IMR-90 (cell line): ENCODE measurements around the gene ZNF423. TPM values are rescaled to one million over a fixed set of nuclear protein-coding genes. Genes with fewer than 3 reads are reported as not detected.

ENCODE experiments used
- ATAC-seq: fragments of 200-7000 bp; cut with Tn5 transposase; 2 replicates; pipeline ENCODE4 v1.9.1; 2020; ENCODE audit warnings: low read depth, mild to moderate bottlenecking, moderate library complexity
- BruUV-seq: library from RNA; stranded (reverse); fragments of 400-500 nt; replicated peaks from 2 replicates; lab custom pipeline; 2021; lab: Mats Ljungman, UMichigan
- CTCF ChIA-PET: fragments of 300-600 bp; formaldehyde crosslinking; extraction: SDS; loops from one replicate; lab custom pipeline; 2021; ENCODE audit warnings: antibody characterized with exemption; lab: Yijun Ruan, JAX
- POLR2A ChIA-PET: fragments of 300-600 bp; sonication (Branson Sonifier 250); formaldehyde crosslinking; loops from one replicate; lab custom pipeline; 2022; ENCODE audit warnings: antibody characterized with exemption; ENCODE audit not compliant: unreplicated experiment; lab: Charles Lee
- DNase-seq: peaks from one replicate; pipeline ENCODE4 v3.0.0; 2013
- H2AFZ ChIP-seq: replicated peaks from 2 replicates; pipeline ENCODE3; 2013; ENCODE audit warnings: low read length, mild to moderate bottlenecking; ENCODE audit not compliant: poor library complexity
- H2AK5ac ChIP-seq: 2 replicates; pipeline ENCODE4 v1.6.1; 2013; ENCODE audit warnings: low read depth, low read length, inconsistent platforms
- H2AK9ac ChIP-seq: replicated peaks from 2 replicates; pipeline ENCODE3; 2013; ENCODE audit warnings: mild to moderate bottlenecking, low read depth, low read length, moderate library complexity; ENCODE audit not compliant: poor library complexity
- H2BK120ac ChIP-seq: 2 replicates; pipeline ENCODE4 v1.6.1; 2013; ENCODE audit warnings: low read depth, low read length, inconsistent platforms
- H2BK15ac ChIP-seq: 3 replicates; pipeline ENCODE4 v1.6.1; 2013; ENCODE audit warnings: low read depth, low read length, inconsistent platforms
- H2BK20ac ChIP-seq: 2 replicates; pipeline ENCODE4 v1.6.1; 2013; ENCODE audit warnings: low read depth, mild to moderate bottlenecking, inconsistent platforms, low read length, moderate library complexity
- H2BK5ac ChIP-seq: 2 replicates; pipeline ENCODE4 v1.6.1; 2013; ENCODE audit warnings: mild to moderate bottlenecking, low read depth, low read length, inconsistent platforms; ENCODE audit not compliant: poor library complexity, severe bottlenecking
- H3K14ac ChIP-seq: replicated peaks from 2 replicates; pipeline ENCODE4 v1.6.1; 2013; ENCODE audit warnings: low read depth, low read length, inconsistent platforms
- H3K18ac ChIP-seq: 2 replicates; pipeline ENCODE4 v1.6.1; 2013; ENCODE audit warnings: low read depth, low read length, control low read depth
- H3K23ac ChIP-seq: 2 replicates; pipeline ENCODE4 v1.6.1; 2013; ENCODE audit warnings: low read depth, low read length, inconsistent platforms
- H3K27ac ChIP-seq: 2 replicates; pipeline ENCODE4 v1.5.1; 2013; ENCODE audit warnings: mild to moderate bottlenecking, control low read depth, low read length; ENCODE audit not compliant: insufficient read depth
- H3K27me3 ChIP-seq: 2 replicates; pipeline ENCODE4 v1.6.1; 2013; ENCODE audit warnings: low read length; ENCODE audit not compliant: control insufficient read depth, insufficient read depth
- H3K36me3 ChIP-seq: 2 replicates; pipeline ENCODE4 v1.6.1; 2013; ENCODE audit warnings: low read length, mixed read lengths; ENCODE audit not compliant: control insufficient read depth, insufficient read depth
- H3K4ac ChIP-seq: 2 replicates; pipeline ENCODE4 v1.6.1; 2013; ENCODE audit warnings: low read depth, low read length, inconsistent platforms
- H3K4me1 ChIP-seq: 2 replicates; pipeline ENCODE4 v1.6.1; 2013; ENCODE audit warnings: low read length, mixed read lengths; ENCODE audit not compliant: control insufficient read depth, insufficient read depth
- H3K4me2 ChIP-seq: 2 replicates; pipeline ENCODE4 v1.6.1; 2013; ENCODE audit warnings: low read depth, mild to moderate bottlenecking, control low read depth, low read length, moderate library complexity
- H3K4me3 ChIP-seq: 2 replicates; pipeline ENCODE4 v1.5.1; 2013; ENCODE audit warnings: low read depth, mild to moderate bottlenecking, control low read depth, low read length, moderate library complexity; ENCODE audit not compliant: insufficient read depth
- H3K56ac ChIP-seq: 2 replicates; pipeline ENCODE4 v1.6.1; 2013; ENCODE audit warnings: low read length, inconsistent platforms; ENCODE audit not compliant: insufficient read depth; ENCODE audit errors: extremely low read depth
- H3K79me1 ChIP-seq, 2 experiments: 2 replicates each; pipeline ENCODE4 v1.6.1; 2013; ENCODE audit warnings: low read length in 2 of 2, inconsistent platforms in 1 of 2, low read depth in 1 of 2
- H3K9ac ChIP-seq: 2 replicates; pipeline ENCODE4 v1.6.1; 2013; ENCODE audit warnings: low read depth, low read length, control low read depth
- H3K9me1 ChIP-seq: 2 replicates; pipeline ENCODE4 v1.6.1; 2013; ENCODE audit warnings: low read length, inconsistent platforms; ENCODE audit not compliant: insufficient read depth
- H3K9me3 ChIP-seq: 2 replicates; pipeline ENCODE4 v1.6.1; 2013; ENCODE audit warnings: low read length; ENCODE audit not compliant: control insufficient read depth, insufficient read depth
- H4K20me1 ChIP-seq: 2 replicates; pipeline ENCODE4 v1.6.1; 2013; ENCODE audit warnings: low read length, inconsistent platforms; ENCODE audit not compliant: insufficient read depth
- H4K5ac ChIP-seq: 2 replicates; pipeline ENCODE4 v1.6.1; 2013; ENCODE audit warnings: mild to moderate bottlenecking, low read depth, low read length, control low read depth
- H4K8ac ChIP-seq, 2 experiments: 2 replicates each; pipeline ENCODE4 v1.6.1; 2013; ENCODE audit warnings: low read depth in 2 of 2, low read length in 2 of 2, control low read depth in 1 of 2, inconsistent platforms in 1 of 2
- H4K91ac ChIP-seq: 2 replicates; pipeline ENCODE4 v1.6.1; 2013; ENCODE audit warnings: low read depth, low read length, inconsistent platforms; ENCODE audit not compliant: insufficient read depth
- BHLHE40 ChIP-seq: fragments of 150-350 bp; IDR thresholded peaks from 2 replicates; pipeline ENCODE4 v1.6.1; 2016; ENCODE audit warnings: mild to moderate bottlenecking, low read depth, low read length
- NFE2L2 ChIP-seq: fragments of 150-350 bp; IDR thresholded peaks from 2 replicates; pipeline ENCODE4 v1.6.1; 2016; ENCODE audit warnings: low read depth, mild to moderate bottlenecking, low read length
- RAD21 ChIP-seq: IDR thresholded peaks from 2 replicates; pipeline ENCODE4 v1.6.1; 2012; ENCODE audit warnings: low read length, improper control_type of control experiment
- WGBS, 2 experiments: methylation state at CpG; one replicate each; pipeline versions ENCODE4 v1.1.5 to v1.1.7; 2013; ENCODE audit warnings: missing lambda C conversion rate in 2 of 2; ENCODE audit not compliant: insufficient read length in 1 of 2; ENCODE audit errors: extremely low coverage in 2 of 2; 5-methylcytosine and 5-hydroxymethylcytosine counted together
- dilution Hi-C: fragments of 300-500 bp; cut with HindIII; formaldehyde crosslinking; loops from one replicate; pipeline ENCODE4 v1.14.3; 2018; ENCODE audit warnings: low sequenced_read_pairs; ENCODE audit not compliant: unreplicated experiment
- in situ Hi-C: fragments of 300-500 bp; cut with MboI; formaldehyde crosslinking; loops from 3 replicates; pipeline ENCODE4 v1.14.3; 2019; ENCODE audit warnings: low sequenced_read_pairs, inconsistent platforms, mixed read lengths
- intact Hi-C: fragments of 100-400 bp; cut with micrococcal nuclease; formaldehyde crosslinking; loops from 2 replicates; pipeline ENCODE4 v1.10.0; 2022
- polyA plus RNA-seq, 3 experiments: library from polyadenylated mRNA; depleted of rRNA; stranded (reverse); fragments of >200 nt; gene quantifications; 2 replicates each; pipeline ENCODE4 v1.2.3, GENCODE V29; 2012; ENCODE audit warnings: low replicate concordance in 1 of 3
- total RNA-seq: library from RNA; depleted of rRNA; stranded (reverse); fragments of >200 nt; gene quantifications from 2 replicates; pipeline ENCODE4 v1.2.3, GENCODE V29; 2012

The ZNF423 gene
- total and polyA plus RNA-seq, 2 of the 4 experiments (the other 2 are of a cell fraction) = under 0.01 to 0.10 TPM

GRCh38 chr16:49649013-49649765 is 206.7 kb downstream of the ZNF423 start:
- Histone ChIP-seq H2AFZ (no peak overlapping the region), H4K20me1 (no peaks in the 10 kb centered on the region), H3K79me1 (no peaks in the 10 kb centered on the region), H3K4me2 (no peak overlapping the region), H3K56ac (no peak overlapping the region), H3K36me3 (no peaks in the 10 kb centered on the region), H3K9ac (no peak overlapping the region), H2AK5ac (no peak overlapping the region), H3K18ac (no peak overlapping the region), H3K4ac (no peak overlapping the region), H4K8ac (no peak overlapping the region), H3K27ac (no peak overlapping the region), H3K4me1 (peaks cover under 1% of the 10 kb centered on the region; the same call in 1 of the 2 replicates), H3K23ac (no peak overlapping the region), H2BK5ac (no peak overlapping the region), H2BK20ac (no peak overlapping the region), H3K4me3 (no peak overlapping the region), H3K27me3 (peaks cover 10% of the 10 kb centered on the region; the same call in 1 of the 2 replicates), H2BK15ac (no peak overlapping the region), H3K14ac (no peak overlapping the region), H3K9me3 (peaks cover 9% of the 10 kb centered on the region), H3K9me1 (peaks cover under 1% of the 10 kb centered on the region; the same call in 1 of the 2 replicates), H4K5ac (no peak overlapping the region), H2AK9ac (no peak overlapping the region), H4K91ac (no peak overlapping the region), H2BK120ac (no peak overlapping the region)
- BruUV-seq = no TSS peak
- WGBS, 2 experiments = no CpG with 5 or more reads among the region's 5 CpGs
- in situ Hi-C loops = no loop called here
- ChIA-PET POLR2A (no interaction called here), CTCF (no interaction called here)
- intact Hi-C loops = no loop called here
- no peak for ATAC-seq
- DNase-seq = no peak
- dilution Hi-C loops = no loop called here
- TF ChIP-seq RAD21 = no peak
- TF ChIP-seq NFE2L2 = no peak
- TF ChIP-seq BHLHE40 = no peak
